Measurements from ENCODE around the gene TUBA3D.
"Not testable (repeated sequence)": the region's sequence is repeated elsewhere in the genome, so short reads cannot be mapped to it uniquely, and the experiment has no call there.

TUBA3D gene

GRCh38 chr2:131476363-131476762 lies 444 bp downstream of the TUBA3D start:
- FAIRE-seq; DNase-seq (ENCODE audit: insufficient read length, low spot score): not testable (repeated sequence)

GRCh38 chr2:131477227-131477626 lies 1.3 kb downstream of the TUBA3D start:
- DNase-seq (ENCODE audit: insufficient read length, low spot score); FAIRE-seq: not testable (repeated sequence)

DNA sequence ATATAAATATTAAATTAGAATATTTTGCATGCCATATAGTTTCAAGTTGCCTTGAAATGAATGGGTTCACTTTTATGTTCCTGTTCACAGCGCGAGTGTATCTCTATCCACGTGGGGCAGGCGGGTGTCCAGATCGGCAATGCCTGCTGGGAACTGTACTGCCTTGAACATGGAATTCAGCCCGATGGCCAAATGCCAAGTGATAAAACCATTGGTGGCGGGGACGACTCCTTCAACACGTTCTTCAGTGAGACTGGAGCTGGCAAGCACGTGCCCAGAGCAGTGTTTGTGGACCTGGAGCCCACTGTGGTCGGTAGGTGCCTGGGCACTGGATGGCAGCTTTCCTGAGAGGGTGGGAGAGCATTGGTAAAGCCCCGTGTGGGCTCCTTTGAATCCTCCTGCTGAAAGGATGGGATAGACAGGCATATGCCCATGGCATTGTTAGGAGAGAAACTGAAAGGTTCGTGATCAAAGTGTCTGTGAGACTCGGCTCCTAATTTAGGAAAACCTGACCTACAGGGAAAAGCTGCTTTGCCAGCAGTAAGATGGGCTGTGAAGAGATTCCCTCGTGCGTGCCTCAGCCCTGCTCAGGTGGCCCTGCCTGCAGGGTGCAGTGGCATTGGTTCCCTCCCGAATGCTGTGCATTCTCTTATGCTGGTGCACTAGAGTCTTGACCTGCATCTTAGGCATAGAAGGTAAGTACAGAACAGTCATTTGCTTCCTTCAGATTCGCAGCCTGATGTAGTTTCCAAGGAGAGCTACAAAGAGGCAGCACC lies 2.3 kb downstream of the TUBA3D start:
- not testable (repeated sequence) for DNase-seq (ENCODE audit: insufficient read length, low spot score); FAIRE-seq

DNA sequence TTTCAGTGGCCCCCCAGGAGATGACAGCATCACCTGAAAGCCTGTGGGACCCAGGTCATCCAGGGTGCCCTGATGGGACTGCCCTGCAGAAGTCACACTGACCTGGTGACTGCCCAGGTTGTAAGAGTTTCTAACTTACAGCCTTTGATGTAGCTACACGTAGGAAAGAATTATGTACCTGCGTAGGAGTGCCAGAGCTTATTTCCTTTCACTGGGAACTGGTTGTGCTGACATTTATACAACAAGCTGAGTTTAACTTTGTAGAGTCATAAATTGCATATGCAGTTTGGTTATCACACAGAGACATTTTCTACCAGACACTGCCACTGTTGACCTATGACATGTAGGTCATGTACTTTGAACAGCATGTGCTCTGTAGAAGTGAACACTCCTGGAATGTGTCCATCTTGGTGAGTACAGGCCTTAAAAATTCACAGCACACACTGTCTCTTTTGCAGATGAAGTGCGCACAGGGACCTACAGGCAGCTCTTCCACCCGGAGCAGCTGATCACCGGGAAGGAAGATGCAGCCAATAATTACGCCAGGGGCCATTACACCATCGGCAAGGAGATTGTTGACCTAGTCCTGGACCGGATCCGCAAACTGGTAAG lies 3.0 kb downstream of the TUBA3D start:
- DNase-seq (ENCODE audit: insufficient read length, low spot score); FAIRE-seq: not testable (repeated sequence)

- DNase-seq (ENCODE audit: insufficient read length, low spot score); FAIRE-seq: not testable (repeated sequence)
Observed at GRCh38 chr2:131480351-131480750, 4.4 kb downstream of the TUBA3D start.

DNA sequence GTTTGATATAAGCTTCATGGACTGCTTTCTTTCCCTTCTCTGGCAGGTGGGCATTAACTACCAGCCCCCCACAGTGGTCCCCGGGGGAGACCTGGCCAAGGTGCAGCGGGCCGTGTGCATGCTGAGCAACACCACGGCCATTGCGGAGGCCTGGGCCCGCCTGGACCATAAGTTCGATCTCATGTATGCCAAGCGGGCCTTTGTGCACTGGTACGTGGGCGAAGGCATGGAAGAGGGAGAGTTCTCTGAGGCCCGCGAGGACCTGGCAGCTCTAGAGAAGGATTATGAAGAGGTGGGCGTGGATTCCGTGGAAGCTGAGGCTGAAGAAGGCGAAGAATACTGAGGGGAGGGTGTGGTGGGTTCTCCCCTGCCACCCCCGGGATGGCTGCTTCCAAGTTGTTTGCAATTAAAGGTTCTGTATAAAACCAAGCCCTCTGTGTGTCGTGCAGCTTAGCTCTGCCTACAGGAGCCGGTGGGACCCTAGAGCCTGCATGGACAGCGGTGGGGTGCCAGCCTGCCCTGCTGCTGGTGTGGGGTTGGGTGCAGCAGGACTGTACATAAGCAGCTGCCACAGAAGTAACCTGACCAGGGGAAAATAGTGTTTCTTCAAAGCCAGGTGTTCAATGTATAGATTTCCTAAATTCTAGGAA lies 6.7 kb downstream of the TUBA3D start:
- not testable (repeated sequence) for DNase-seq (ENCODE audit: insufficient read length, low spot score); FAIRE-seq

- not testable (repeated sequence) for FAIRE-seq; DNase-seq (ENCODE audit: insufficient read length, low spot score)
Observed at GRCh38 chr2:131483981-131484820, 8.3 kb downstream of the TUBA3D start.

DNA sequence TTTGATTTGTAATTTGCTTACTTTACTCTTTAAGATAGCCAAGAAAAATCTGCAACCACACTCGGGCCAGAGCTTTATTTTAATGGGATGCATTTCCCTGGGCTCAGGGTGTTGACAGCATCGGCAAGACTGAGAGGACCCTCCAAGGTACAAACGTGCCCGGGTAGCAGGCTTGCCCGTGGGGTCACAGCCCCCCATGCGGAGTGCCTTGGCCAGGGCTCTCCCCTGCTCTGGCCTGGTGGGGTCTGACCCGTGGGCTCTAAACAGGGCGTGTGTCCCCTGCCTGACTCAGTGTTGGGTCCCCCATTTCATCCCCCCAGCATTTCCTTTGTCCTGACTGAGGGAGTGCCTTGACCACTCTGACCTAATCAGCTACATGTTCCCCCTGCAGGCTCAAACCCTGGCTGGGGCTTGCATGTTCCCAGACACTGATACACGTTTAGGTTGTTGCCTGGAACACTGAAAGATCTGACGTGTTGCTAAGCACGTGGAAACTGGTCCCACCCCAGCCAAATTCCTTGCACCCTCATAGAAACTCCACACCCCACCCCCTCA lies 9.1 kb downstream of the TUBA3D start:
- DNase-seq (ENCODE audit: insufficient read length, low spot score); FAIRE-seq: not testable (repeated sequence)

DNA sequence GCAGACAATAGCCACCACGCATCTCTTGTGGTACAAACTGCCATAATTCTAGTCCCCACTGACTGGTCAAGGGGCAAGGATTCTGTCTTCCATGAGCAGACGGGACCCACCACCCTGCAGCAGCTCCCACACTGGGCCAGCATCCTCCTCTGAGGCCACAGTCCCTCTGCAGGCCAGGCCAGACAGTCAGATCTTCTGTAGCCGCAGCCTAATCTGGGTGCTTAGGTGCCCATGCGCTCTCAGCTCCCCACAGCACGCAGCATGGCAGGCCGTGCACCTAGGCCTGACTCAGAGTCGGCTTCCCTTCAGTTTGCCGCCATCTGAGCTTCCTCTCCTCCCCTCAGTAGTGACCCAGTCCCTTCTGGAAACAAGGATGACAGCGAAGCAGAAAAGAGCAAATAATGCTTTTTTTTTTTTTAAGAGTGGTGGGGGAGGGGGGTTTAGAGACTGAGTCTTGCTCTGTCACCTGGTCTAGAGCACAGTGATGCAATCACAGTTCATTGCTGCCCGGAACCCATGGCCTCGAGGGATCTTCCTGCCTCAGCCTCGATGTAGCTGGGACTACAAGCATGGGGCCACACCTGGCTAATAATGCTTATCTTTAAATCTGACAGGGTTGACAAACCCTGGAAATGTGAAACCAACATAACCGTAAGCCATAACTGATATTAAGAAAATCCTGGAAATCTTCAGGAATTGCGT lies 10.4 kb downstream of the TUBA3D start:
- not testable (repeated sequence) for FAIRE-seq; DNase-seq (ENCODE audit: insufficient read length, low spot score)

DNA sequence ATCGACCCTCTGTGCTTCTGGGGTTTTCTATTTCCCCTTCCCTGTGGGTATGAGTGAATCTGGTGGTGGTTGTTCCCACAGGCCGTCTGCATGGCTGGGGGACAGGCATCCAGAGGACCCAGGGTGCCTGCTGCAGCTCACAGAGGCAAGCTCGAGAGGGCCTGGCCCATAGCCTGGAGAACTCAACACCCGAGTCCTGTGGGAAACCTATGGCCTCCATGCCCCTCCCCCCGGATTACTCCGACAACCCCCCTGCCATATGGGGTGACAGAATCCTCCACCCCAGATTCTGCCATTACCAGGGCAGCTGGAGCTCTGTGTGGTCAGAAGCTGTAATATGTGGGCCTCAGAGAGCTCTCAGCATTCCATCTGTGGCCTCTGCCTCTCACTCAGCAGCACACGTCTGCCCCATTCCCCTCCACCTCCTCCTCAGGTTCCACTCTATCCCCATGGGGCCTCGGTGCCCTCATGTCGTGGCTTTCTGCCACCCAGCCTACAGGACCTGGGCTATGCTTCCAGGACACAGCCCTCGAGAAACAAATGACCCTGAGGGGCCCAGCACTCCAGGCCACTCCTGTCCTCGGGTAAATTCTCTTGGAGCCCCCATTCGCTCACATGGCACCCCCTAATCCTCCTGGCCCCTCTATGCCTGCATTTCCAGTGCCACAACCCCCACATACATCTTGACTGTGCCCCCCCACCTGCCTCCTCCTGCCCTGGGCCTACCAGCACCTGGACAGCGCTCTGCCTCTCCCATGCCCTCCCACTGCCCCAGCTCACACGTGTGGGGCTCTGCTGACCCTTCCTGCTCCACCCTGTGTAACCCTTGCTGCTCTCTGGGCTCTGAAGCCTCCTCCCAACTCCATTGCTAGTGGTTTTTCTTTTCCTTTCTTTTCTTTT lies 12.6 kb downstream of the TUBA3D start:
- no peak for TF ChIP-seq CTCF (IDR thresholded peaks at IDR 0.05; ENCODE audit: insufficient read depth, missing control alignments)
- FAIRE-seq (no peak), DNase-seq (ENCODE audit: insufficient read length, low spot score) (no peak)

GRCh38 chr2:131490616-131491468 lies 14.9 kb downstream of the TUBA3D start:
- not testable (repeated sequence) for DNase-seq (ENCODE audit: insufficient read length, low spot score); FAIRE-seq

DNA sequence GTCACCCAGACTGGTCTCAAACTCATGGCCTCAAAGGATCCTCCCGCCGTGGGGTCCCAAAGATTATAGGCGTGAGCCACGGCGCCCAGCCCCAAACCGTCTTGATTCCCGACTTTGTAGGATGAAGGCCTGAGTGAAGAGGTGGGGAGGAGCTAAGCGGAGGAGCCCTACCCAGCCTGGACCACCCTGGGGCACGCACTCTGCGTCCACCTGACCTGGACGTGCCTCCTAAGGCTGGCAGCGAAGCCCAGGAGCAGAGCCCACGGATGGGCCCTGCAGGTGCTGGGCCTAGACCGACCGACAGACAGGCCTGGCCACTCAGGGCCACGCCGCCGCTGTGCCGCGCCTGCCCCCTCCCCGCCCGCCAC lies 15.5 kb downstream of the TUBA3D start:
- not testable (repeated sequence) for DNase-seq (ENCODE audit: insufficient read length, low spot score); FAIRE-seq

DNA sequence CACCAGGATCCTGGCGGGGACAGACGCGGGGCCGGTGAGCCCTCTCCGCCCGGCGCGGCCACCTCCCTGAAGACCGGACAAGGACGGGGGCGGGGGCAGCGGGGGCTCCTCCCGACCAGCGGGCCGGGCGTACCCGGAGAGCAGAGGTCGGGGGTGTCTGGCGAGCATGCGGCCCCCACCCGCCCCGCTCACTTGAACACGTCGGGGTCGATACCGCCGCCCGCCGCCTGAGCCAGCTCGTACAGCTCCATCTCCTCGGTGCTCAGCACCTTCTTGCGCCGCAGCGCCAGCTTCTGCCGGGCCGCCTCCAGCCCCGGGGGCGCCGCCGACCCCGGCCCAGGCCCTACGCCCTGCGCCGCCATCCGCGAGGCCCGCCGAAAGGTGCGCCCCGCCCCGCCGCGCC lies 16.1 kb downstream of the TUBA3D start, which contains the start of gene MZT2A:
MZT2A (minus strand) TSS at position 383 of the 403 bp plus-strand sequence; CDS start at position 362, 21 bp downstream.
- not testable (repeated sequence) for DNase-seq (ENCODE audit: insufficient read length, low spot score)

More for the DNA sequence above, 16.1 kb downstream of the TUBA3D start, which contains the start of gene MZT2A:
- not testable (repeated sequence) for FAIRE-seq

Measured in D721Med (cell line).